Keratinocyte (primary cell): ENCODE results near the gene GRM5. TPM values are rescaled to one million over a fixed set of nuclear protein-coding genes. Genes with fewer than 3 reads are reported as not detected.

ENCODE experiments used
- DNase-seq: peaks from one replicate; pipeline ENCODE4 v3.0.0-alpha.2; 2011; ENCODE audit warnings: low read depth, missing footprints, low spot score
- FAIRE-seq: peaks from 2 replicates; lab custom pipeline; 2011; peaks lifted over from hg19 to GRCh38; lab: Jason Lieb, UNC
- H2AFZ ChIP-seq: 2 replicates; pipeline ENCODE4 v1.6.0; 2012; ENCODE audit warnings: low read length, control low read depth, inconsistent platforms; ENCODE audit not compliant: control insufficient read depth
- H3K27ac ChIP-seq: 2 replicates; pipeline ENCODE4 v1.5.1; 2011; ENCODE audit warnings: low read length; ENCODE audit not compliant: control insufficient read depth, insufficient read depth
- H3K27me3 ChIP-seq: 3 replicates; pipeline ENCODE4 v1.6.0; 2011; ENCODE audit warnings: low read length; ENCODE audit not compliant: control insufficient read depth, insufficient read depth; ENCODE audit errors: extremely low read depth
- H3K36me3 ChIP-seq, 2 experiments: 2 replicates in 1 of 2; 3 replicates in 1 of 2; pipeline ENCODE4 v1.5.1; 2011; ENCODE audit warnings: low read length in 2 of 2, mild to moderate bottlenecking in 1 of 2; ENCODE audit not compliant: control insufficient read depth in 2 of 2, insufficient read depth in 2 of 2; ENCODE audit errors: extremely low read depth in 1 of 2
- H3K4me1 ChIP-seq: 3 replicates; pipeline ENCODE4 v1.5.1; 2011; ENCODE audit warnings: low read length; ENCODE audit not compliant: control insufficient read depth, insufficient read depth; ENCODE audit errors: extremely low read depth
- H3K4me2 ChIP-seq: 3 replicates; pipeline ENCODE4 v1.6.0; 2011; ENCODE audit warnings: low read depth, low read length; ENCODE audit not compliant: control insufficient read depth, insufficient read depth; ENCODE audit errors: extremely low read depth
- H3K4me3 ChIP-seq, 3 experiments: fragments of 200-600 bp in 1 of 3; sonication (generic) in 1 of 3; 2 replicates in 2 of 3; 3 replicates in 1 of 3; pipeline ENCODE4 v1.5.1; 2011 to 2016; ENCODE audit warnings: low read length in 3 of 3, mild to moderate bottlenecking in 3 of 3, control low read depth in 2 of 3, inconsistent platforms in 1 of 3, low read depth in 1 of 3, mixed read lengths in 1 of 3, mixed run types in 1 of 3, moderate library complexity in 1 of 3; ENCODE audit not compliant: control insufficient read depth in 2 of 3, insufficient read depth in 2 of 3; ENCODE audit errors: extremely low read depth in 1 of 3
- H3K79me2 ChIP-seq: 2 replicates; pipeline ENCODE4 v1.6.0; 2012; ENCODE audit warnings: low read length; ENCODE audit not compliant: control insufficient read depth, insufficient read depth
- H3K9ac ChIP-seq: 3 replicates; pipeline ENCODE4 v1.6.0; 2011; ENCODE audit warnings: low read length; ENCODE audit not compliant: control insufficient read depth, insufficient read depth; ENCODE audit errors: extremely low read depth
- H3K9me1 ChIP-seq: 3 replicates; pipeline ENCODE4 v1.6.0; 2011; ENCODE audit warnings: low read length; ENCODE audit not compliant: control insufficient read depth, insufficient read depth; ENCODE audit errors: extremely low read depth
- H3K9me3 ChIP-seq: 2 replicates; pipeline ENCODE4 v1.5.1; 2012; ENCODE audit warnings: low read depth, low read length; ENCODE audit not compliant: control insufficient read depth
- H4K20me1 ChIP-seq: 3 replicates; pipeline ENCODE4 v1.6.0; 2011; ENCODE audit warnings: low read length; ENCODE audit not compliant: control insufficient read depth, insufficient read depth; ENCODE audit errors: extremely low read depth
- EZH2 ChIP-seq: IDR thresholded peaks from one replicate; pipeline ENCODE4 v1.6.1; 2012; ENCODE audit warnings: inconsistent platforms, mild to moderate bottlenecking, low read length, moderate library complexity
- dilution Hi-C: fragments of 300-500 bp; cut with MboI; formaldehyde crosslinking; loops from one replicate; pipeline ENCODE4 v1.7.0; 2020; ENCODE audit warnings: low sequenced_read_pairs; ENCODE audit not compliant: extremely low pct_ligation_motif_present
- polyA plus RNA-seq, 5 experiments: library from polyadenylated mRNA; depleted of rRNA in 3 of 5; stranded (reverse) in 3 of 5; stranded (forward) in 1 of 5; unstranded in 1 of 5; fragments of >200 nt; gene quantifications; 1 replicate in 1 of 5; 2 replicates in 3 of 5; 3 replicates in 1 of 5; pipeline versions ENCODE4 v1.2.1 to v1.2.3, GENCODE V29; 2011 to 2012; ENCODE audit warnings: missing spikeins in 2 of 5, low read depth in 1 of 5, low replicate concordance in 1 of 5
- TF ChIP-seq, protein P1 (sequence below), 3 experiments: IDR thresholded peaks in 1 of 3; conservative IDR thresholded peaks in 1 of 3; optimal IDR thresholded peaks in 1 of 3; 2 replicates in 2 of 3; 3 replicates in 1 of 3; pipeline versions ENCODE3 to v1.5.1; 2011; ENCODE audit warnings: low read length in 3 of 3, mild to moderate bottlenecking in 3 of 3, moderate library complexity in 2 of 3, control low read depth in 1 of 3, inconsistent platforms in 1 of 3; ENCODE audit not compliant: insufficient read depth in 2 of 3; ENCODE audit errors: extremely low read depth in 1 of 3

Gene GRM5
- polyA plus RNA-seq, 1 donor (not counting 4 experiments of a cell fraction or from before 2014, with no cell fraction given) = not detected

DNA sequence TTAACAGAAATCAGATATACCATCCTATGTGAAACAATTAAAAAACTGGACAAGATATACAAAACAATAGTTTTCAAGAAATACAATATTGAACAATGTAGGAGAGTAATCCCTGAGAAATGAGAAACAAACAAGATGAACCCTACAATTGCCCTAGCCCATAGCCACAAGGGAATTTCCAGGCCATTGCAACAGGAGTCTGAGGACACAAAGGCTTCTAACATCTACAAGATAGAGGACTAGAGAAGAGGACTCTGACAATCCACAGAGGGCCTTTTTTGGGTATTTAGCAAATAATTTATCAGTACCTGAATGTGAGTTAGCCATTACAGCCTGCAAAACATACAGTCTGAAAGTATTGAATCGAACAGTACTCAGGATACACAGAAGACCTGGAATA is 251.7 kb downstream of the GRM5 start:
- dilution Hi-C loops = no loop called here
- Histone ChIP-seq H3K9me3 (no peaks in the 10 kb centered on the region), H2AFZ (no peak overlapping the region), H3K4me3 (no peak overlapping the region), H3K27ac (no peak overlapping the region), H3K36me3 (no peaks in the 10 kb centered on the region), H3K9ac (no peak overlapping the region), H3K27me3 (no peaks in the 10 kb centered on the region), H3K4me1 (no peaks in the 10 kb centered on the region), H3K79me2 (no peaks in the 10 kb centered on the region), H4K20me1 (no peaks in the 10 kb centered on the region), H3K9me1 (no peaks in the 10 kb centered on the region), H3K4me2 (no peak overlapping the region)
- DNase-seq (no peak), FAIRE-seq (no peak)
- TF ChIP-seq, protein P1, sequence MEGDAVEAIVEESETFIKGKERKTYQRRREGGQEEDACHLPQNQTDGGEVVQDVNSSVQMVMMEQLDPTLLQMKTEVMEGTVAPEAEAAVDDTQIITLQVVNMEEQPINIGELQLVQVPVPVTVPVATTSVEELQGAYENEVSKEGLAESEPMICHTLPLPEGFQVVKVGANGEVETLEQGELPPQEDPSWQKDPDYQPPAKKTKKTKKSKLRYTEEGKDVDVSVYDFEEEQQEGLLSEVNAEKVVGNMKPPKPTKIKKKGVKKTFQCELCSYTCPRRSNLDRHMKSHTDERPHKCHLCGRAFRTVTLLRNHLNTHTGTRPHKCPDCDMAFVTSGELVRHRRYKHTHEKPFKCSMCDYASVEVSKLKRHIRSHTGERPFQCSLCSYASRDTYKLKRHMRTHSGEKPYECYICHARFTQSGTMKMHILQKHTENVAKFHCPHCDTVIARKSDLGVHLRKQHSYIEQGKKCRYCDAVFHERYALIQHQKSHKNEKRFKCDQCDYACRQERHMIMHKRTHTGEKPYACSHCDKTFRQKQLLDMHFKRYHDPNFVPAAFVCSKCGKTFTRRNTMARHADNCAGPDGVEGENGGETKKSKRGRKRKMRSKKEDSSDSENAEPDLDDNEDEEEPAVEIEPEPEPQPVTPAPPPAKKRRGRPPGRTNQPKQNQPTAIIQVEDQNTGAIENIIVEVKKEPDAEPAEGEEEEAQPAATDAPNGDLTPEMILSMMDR (optimal IDR thresholded peaks at IDR 0.05 in 1 of 3, IDR thresholded peaks at IDR 0.05 in 1 of 3, conservative IDR thresholded peaks at IDR 0.05 in 1 of 3; ENCODE audit: extremely low read depth in 1 of 3, insufficient read depth in 2 of 3, low read length in 3 of 3) = no peak
- no peak for TF ChIP-seq EZH2

DNA sequence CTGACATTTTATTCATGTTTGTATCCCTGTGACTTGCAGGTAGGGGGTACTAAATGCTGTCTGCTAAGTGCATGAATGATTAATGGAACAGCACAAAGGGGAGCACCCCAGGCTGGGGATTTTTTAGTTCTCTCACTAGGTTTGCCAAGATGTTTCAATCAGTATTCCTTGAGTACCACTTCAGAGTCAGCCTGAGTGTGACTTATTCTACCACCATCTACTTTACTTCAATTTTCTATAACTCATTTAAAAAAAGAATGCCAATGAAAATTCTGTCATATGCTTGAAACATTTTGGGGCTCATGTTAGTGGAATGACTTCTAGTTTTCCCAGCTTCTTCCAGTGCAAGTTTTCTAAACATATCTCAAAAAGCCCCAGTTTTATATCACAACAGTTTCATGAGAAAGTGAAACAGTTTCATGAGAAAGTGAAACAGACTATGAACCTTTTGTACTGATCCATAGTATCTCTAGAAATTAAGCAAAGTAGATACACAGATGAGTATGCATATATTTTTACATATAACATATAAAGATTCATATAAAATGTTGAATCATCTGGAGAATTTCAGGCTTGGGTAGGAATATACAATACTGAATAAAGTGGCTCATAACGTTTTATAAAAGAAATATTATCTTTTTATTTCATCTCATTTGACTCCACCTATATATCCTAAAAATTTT is 252.4 kb downstream of the GRM5 start:
- Histone ChIP-seq H3K27ac (no peak overlapping the region), H3K9me1 (no peaks in the 10 kb centered on the region), H3K9me3 (no peaks in the 10 kb centered on the region), H2AFZ (no peak overlapping the region), H3K27me3 (no peaks in the 10 kb centered on the region), H4K20me1 (no peaks in the 10 kb centered on the region), H3K36me3 (no peaks in the 10 kb centered on the region), H3K9ac (no peak overlapping the region), H3K79me2 (no peaks in the 10 kb centered on the region), H3K4me3 (no peak overlapping the region), H3K4me1 (no peaks in the 10 kb centered on the region), H3K4me2 (no peak overlapping the region)
- DNase-seq (no peak), FAIRE-seq (no peak)
- dilution Hi-C loops = no loop called here
- no peak for TF ChIP-seq EZH2
- TF ChIP-seq, protein P1 (optimal IDR thresholded peaks at IDR 0.05 in 1 of 3, IDR thresholded peaks at IDR 0.05 in 1 of 3, conservative IDR thresholded peaks at IDR 0.05 in 1 of 3; ENCODE audit: extremely low read depth in 1 of 3, insufficient read depth in 2 of 3, low read length in 3 of 3) = no peak
